ENCODE results near the gene UBE3C. TPM values are rescaled to one million over a fixed set of nuclear protein-coding genes. Genes with fewer than 3 reads are reported as not detected.

Gene UBE3C
- total and polyA plus RNA-seq, 9 of the 15 experiments (the other 6 are each of a cell fraction or from before 2014, with no cell fraction given): 9.6 to 91.7 (median 75.4) TPM

DNA sequence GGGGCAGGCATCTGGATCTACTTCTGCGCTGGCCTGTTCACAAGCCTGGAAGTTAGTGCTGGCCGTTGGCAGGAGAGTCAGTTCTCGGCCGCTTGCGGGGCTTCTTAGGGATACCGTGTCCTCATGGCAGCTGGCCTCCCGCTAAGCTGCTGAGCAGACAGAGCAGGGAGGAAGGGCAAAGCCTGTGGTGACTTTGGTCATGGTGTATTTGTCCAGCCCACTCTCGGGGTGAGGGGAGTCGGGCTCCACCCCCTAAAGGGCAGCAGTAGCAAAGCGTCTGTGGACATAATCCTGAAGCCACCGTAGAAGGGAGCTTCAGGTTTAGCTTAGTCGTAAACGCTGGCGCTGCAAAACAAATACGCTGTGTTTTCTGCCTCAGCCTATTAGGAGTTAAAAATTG, 12.2 kb downstream of the UBE3C start (continued):
- TF ChIP-seq, protein P1, sequence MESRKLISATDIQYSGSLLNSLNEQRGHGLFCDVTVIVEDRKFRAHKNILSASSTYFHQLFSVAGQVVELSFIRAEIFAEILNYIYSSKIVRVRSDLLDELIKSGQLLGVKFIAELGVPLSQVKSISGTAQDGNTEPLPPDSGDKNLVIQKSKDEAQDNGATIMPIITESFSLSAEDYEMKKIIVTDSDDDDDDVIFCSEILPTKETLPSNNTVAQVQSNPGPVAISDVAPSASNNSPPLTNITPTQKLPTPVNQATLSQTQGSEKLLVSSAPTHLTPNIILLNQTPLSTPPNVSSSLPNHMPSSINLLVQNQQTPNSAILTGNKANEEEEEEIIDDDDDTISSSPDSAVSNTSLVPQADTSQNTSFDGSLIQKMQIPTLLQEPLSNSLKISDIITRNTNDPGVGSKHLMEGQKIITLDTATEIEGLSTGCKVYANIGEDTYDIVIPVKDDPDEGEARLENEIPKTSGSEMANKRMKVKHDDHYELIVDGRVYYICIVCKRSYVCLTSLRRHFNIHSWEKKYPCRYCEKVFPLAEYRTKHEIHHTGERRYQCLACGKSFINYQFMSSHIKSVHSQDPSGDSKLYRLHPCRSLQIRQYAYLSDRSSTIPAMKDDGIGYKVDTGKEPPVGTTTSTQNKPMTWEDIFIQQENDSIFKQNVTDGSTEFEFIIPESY (CRISPR knock-in tag; IDR thresholded peaks at IDR 0.05): peak; percentile 98
- TF ChIP-seq ZNF143 (CRISPR knock-in tag; IDR thresholded peaks at IDR 0.05) (no peak), SIRT6 (IDR thresholded peaks at IDR 0.05; ENCODE audit: low read depth, low read length) (no peak), TAF9B (IDR thresholded peaks at IDR 0.05; ENCODE audit: partially characterized antibody) (no peak)
- TF ChIP-seq, protein P2, sequence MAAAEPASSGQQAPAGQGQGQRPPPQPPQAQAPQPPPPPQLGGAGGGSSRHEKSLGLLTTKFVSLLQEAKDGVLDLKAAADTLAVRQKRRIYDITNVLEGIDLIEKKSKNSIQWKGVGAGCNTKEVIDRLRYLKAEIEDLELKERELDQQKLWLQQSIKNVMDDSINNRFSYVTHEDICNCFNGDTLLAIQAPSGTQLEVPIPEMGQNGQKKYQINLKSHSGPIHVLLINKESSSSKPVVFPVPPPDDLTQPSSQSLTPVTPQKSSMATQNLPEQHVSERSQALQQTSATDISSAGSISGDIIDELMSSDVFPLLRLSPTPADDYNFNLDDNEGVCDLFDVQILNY (CRISPR knock-in tag; IDR thresholded peaks at IDR 0.05): no peak

DNA sequence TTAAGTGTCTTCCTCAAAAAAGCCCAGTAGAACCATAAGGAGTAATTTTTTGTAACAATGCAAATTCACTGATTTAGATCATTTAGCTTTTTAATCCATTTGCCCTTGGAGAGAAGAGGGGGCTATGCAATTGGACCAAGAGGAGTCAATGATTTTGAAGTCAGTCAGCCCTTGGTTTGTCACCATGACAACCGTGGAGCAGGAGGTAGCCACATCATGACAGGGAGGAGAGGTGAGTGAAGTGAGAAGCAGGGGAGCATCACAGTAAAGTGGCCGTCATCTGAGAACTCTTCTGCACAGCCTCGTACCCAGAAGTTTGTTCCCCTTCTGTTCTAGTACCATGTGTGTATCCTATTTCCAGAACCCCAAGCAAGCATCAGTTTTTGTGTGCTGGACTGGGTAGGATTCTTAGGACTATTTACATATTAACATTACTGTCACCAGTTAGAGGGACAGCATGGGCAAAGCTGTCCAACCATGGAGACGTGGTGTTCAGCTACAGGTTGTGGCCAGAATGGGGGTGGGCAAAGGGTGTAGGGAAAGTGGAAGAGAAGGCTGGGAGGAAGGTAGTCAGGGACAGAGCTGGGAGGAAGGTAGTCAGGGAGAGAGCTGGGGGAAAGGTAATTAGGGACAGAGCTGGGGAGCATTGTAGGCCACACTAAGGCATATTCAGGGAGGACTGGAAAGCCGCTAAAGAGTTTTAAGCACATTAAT, 13.1 kb downstream of the UBE3C start:
- FAIRE-seq: no peak
- TF ChIP-seq TCF7 (IDR thresholded peaks at IDR 0.05; ENCODE audit: borderline replicate concordance) (no peak), POLR2A (conservative IDR thresholded peaks at IDR 0.05) (0 out of 2 replicates have a peak, but pooled peaks have one; percentile 11), SMAD2 (IDR thresholded peaks at IDR 0.05; ENCODE audit: low read depth, low read length) (no peak), RFX1 (IDR thresholded peaks at IDR 0.05) (peak; percentile 87), ZNF143 (CRISPR knock-in tag; IDR thresholded peaks at IDR 0.05) (no peak)

More for the DNA sequence above, 13.1 kb downstream of the UBE3C start:
- peaks cover 9 to 14% of the 10 kb centered on the region in 2 experiments; a peak in 4 of 5 replicates for H3K4me1 ChIP-seq (replicated peaks in 1 of 2; ENCODE audit: control insufficient read depth in 2 of 2, insufficient read depth in 2 of 2, low read length in 2 of 2)
- no peak overlapping the region for H3K4me3 ChIP-seq
- H3K9me1 ChIP-seq (ENCODE audit: control insufficient read depth, insufficient read depth, low read length): peaks cover 6% of the 10 kb centered on the region
- peaks cover 53% of the 10 kb centered on the region for H4K20me1 ChIP-seq (replicated peaks; ENCODE audit: control insufficient read depth, insufficient read depth, low read length)
- CTCF ChIA-PET (ENCODE audit: low intra/inter-chr PET ratio): no interaction called here
- no peak overlapping the region for H2AFZ ChIP-seq (ENCODE audit: low read depth, low read length)
- no peak; the same call in 2 of the 3 replicates for ATAC-seq
- H3K9me3 ChIP-seq (replicated peaks; ENCODE audit: control insufficient read depth, insufficient read depth, low read depth, low read length): no peaks in the 10 kb centered on the region
- H3K4me2 ChIP-seq (ENCODE audit: insufficient read depth, low read length): no peak overlapping the region
- no peak overlapping the region for H3K27ac ChIP-seq (ENCODE audit: extremely low read depth, low read depth, low read length)
- BruUV-seq (replicated peaks): no TSS peak
- WGBS (ENCODE audit: insufficient coverage, low coverage, missing lambda C conversion rate): 87% methylated on average over 5 of the region's 5 CpGs
- peaks cover 99% of the 10 kb centered on the region for H3K79me2 ChIP-seq (ENCODE audit: control insufficient read depth, insufficient read depth, low read length)
- POLR2A ChIA-PET: interaction anchor here (0.5 to 4.4 kb wide), 8 partner anchors 9 to 188 kb away, joined by 3 to 25 read pairs (median 4); no protein-coding TSS in a partner anchor
- H3K36me3 ChIP-seq (ENCODE audit: control insufficient read depth, insufficient read depth, low read length): peaks cover 88% of the 10 kb centered on the region
- in situ Hi-C loops (cut with MboI): no loop called here
- DNase-seq (ENCODE audit: extremely low read depth in 1 of 4, low spot score in 3 of 4): peak in 2 of 4 experiments; percentile 51 to 55
- H3K9ac ChIP-seq (ENCODE audit: insufficient read depth in 1 of 2, low read depth in 2 of 2, low read length in 2 of 2): no peak overlapping the region; a peak in 1 of 4 replicates
- no peaks in the 10 kb centered on the region for H3K27me3 ChIP-seq (ENCODE audit: control insufficient read depth in 2 of 2, insufficient read depth in 2 of 2, low read length in 2 of 2)
- intact Hi-C loops (cut with micrococcal nuclease): no loop called here

Measured in K562 (cell line).